ENCODE data around the gene LSM2.
"Not testable (repeated sequence)": the region's sequence is repeated elsewhere in the genome, so short reads cannot be mapped to it uniquely, and the experiment has no call there.

Gene LSM2

DNA sequence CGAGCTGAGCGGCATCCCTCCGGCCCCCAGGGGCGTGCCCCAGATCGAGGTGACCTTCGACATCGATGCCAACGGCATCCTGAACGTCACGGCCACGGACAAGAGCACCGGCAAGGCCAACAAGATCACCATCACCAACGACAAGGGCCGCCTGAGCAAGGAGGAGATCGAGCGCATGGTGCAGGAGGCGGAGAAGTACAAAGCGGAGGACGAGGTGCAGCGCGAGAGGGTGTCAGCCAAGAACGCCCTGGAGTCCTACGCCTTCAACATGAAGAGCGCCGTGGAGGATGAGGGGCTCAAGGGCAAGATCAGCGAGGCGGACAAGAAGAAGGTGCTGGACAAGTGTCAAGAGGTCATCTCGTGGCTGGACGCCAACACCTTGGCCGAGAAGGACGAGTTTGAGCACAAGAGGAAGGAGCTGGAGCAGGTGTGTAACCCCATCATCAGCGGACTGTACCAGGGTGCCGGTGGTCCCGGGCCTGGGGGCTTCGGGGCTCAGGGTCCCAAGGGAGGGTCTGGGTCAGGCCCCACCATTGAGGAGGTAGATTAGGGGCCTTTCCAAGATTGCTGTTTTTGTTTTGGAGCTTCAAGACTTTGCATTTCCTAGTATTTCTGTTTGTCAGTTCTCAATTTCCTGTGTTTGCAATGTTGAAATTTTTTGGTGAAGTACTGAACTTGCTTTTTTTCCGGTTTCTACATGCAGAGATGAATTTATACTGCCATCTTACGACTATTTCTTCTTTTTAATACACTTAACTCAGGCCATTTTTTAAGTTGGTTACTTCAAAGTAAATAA, 10.6 kb upstream of the LSM2 start:
- H3K9me3 ChIP-seq (ENCODE audit: control insufficient read depth in 1 of 2, low read length in 2 of 2); H3K36me3 ChIP-seq (ENCODE audit: control insufficient read depth in 1 of 2, insufficient read depth in 2 of 2, low read length in 2 of 2); H3K27me3 ChIP-seq (ENCODE audit: control insufficient read depth in 1 of 2, insufficient read depth in 2 of 2, low read length in 2 of 2): not testable (repeated sequence)
- Histone ChIP-seq H3K27ac (ENCODE audit: low read depth, low read length) (peak overlapping the region; percentile 62), H3K9ac (ENCODE audit: low read depth in 1 of 2, low read length in 2 of 2) (peak overlapping the region; percentile 54 to 86), H3K4me1 (ENCODE audit: control insufficient read depth in 1 of 2, insufficient read depth in 2 of 2, low read length in 2 of 2) (peaks cover 35 to 36% of the 10 kb centered on the region in 2 donors), H3K4me3 (ENCODE audit: low read depth in 1 of 2, low read length in 2 of 2) (peak overlapping the region; percentile 62 to 64)

GRCh38 chr6:31815025-31815838, 8.5 kb upstream of the LSM2 start, which contains the start of the genes HSPA1A and HSPA1L:
Gene HSPA1A, plus strand, starts transcription at chr6:31815543. Its CDS starts 214 bp downstream, at chr6:31815757.
Gene HSPA1L, minus strand, starts transcription at chr6:31815283. Its CDS starts 3,311 bp downstream, at chr6:31811972.
- Histone ChIP-seq H3K4me3 (ENCODE audit: low read depth in 1 of 2, low read length in 2 of 2) (peak within 1 kb of the TSS; percentile 57 to 70), H3K36me3 (ENCODE audit: control insufficient read depth in 1 of 2, insufficient read depth in 2 of 2, low read length in 2 of 2) (no peaks in the 10 kb centered on the region), H3K9me3 (ENCODE audit: control insufficient read depth in 1 of 2, low read length in 2 of 2) (no peaks in the 10 kb centered on the region), H3K27me3 (ENCODE audit: control insufficient read depth in 1 of 2, insufficient read depth in 2 of 2, low read length in 2 of 2) (no peaks in the 10 kb centered on the region), H3K4me1 (ENCODE audit: control insufficient read depth in 1 of 2, insufficient read depth in 2 of 2, low read length in 2 of 2) (peaks cover 27 to 31% of the 10 kb centered on the region in 2 donors), H3K9ac (ENCODE audit: low read depth in 1 of 2, low read length in 2 of 2) (peak within 1 kb of the TSS; percentile 91 to 92), H3K27ac (ENCODE audit: low read depth, low read length) (peak within 1 kb of the TSS; percentile 96)

DNA sequence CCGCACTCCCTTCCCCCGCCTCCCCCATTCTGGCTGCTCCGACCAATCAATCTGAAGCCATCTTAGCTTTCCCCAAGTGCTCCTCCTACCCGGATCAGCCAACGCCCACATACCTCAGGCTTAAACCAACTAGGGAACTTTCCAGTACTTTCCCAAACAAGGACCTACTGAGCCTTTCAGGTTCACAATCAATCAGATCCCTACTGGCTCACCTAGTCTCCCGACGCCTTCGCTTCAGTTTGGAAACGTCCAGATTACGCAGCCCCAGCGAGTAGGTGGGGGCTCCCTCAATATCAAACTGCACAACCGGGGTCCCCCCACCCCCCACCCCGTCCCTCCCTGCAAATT, 7.9 kb upstream of the LSM2 start:
- Histone ChIP-seq H3K9ac (ENCODE audit: low read depth in 1 of 2, low read length in 2 of 2) (peak overlapping the region; percentile 66 to 92), H3K27ac (ENCODE audit: low read depth, low read length) (peak overlapping the region; percentile 96), H3K9me3 (ENCODE audit: control insufficient read depth in 1 of 2, low read length in 2 of 2) (no peaks in the 10 kb centered on the region)

DNA sequence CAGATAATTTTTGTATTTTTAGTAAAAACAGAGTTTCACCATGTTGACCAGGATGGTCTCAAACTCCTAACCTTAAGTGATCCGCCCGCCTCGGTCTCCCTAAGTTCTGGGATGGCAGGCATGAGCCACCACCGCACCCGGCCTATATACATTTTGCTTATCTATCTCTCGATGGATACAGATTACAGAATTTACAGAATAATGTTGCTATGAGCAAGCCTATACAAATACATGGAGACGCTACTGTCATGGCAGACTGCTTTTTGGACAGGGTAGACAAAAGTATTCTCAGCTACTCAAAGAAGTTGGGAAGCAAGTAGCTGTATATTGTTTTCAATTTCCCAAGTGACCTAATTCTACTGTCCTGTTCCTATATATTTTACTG, 6.7 kb upstream of the LSM2 start:
- Histone ChIP-seq H3K36me3 (ENCODE audit: control insufficient read depth in 1 of 2, insufficient read depth in 2 of 2, low read length in 2 of 2) (no peaks in the 10 kb centered on the region), H3K9me3 (ENCODE audit: control insufficient read depth in 1 of 2, low read length in 2 of 2) (no peaks in the 10 kb centered on the region), H3K9ac (ENCODE audit: low read depth in 1 of 2, low read length in 2 of 2) (peak overlapping the region; percentile 61 to 65), H3K4me1 (ENCODE audit: control insufficient read depth in 1 of 2, insufficient read depth in 2 of 2, low read length in 2 of 2) (peaks cover 12 to 21% of the 10 kb centered on the region in 2 donors), H3K4me3 (ENCODE audit: low read depth in 1 of 2, low read length in 2 of 2) (peak overlapping the region in 1 of 2 donors; percentile 30), H3K27me3 (ENCODE audit: control insufficient read depth in 1 of 2, insufficient read depth in 2 of 2, low read length in 2 of 2) (no peaks in the 10 kb centered on the region), H3K27ac (ENCODE audit: low read depth, low read length) (peak overlapping the region; percentile 77)

More for the DNA sequence above, 7.9 kb upstream of the LSM2 start:
- no peaks in the 10 kb centered on the region for H3K36me3 ChIP-seq (ENCODE audit: control insufficient read depth in 1 of 2, insufficient read depth in 2 of 2, low read length in 2 of 2)
- H3K4me3 ChIP-seq (ENCODE audit: low read depth in 1 of 2, low read length in 2 of 2): peak overlapping the region; percentile 57 to 70
- H3K4me1 ChIP-seq (ENCODE audit: control insufficient read depth in 1 of 2, insufficient read depth in 2 of 2, low read length in 2 of 2): peaks cover 22 to 25% of the 10 kb centered on the region in 2 donors
- H3K27me3 ChIP-seq (ENCODE audit: control insufficient read depth in 1 of 2, insufficient read depth in 2 of 2, low read length in 2 of 2): no peaks in the 10 kb centered on the region

GRCh38 chr6:31811645-31812044, 4.9 kb upstream of the LSM2 start:
- peaks cover 10 to 13% of the 10 kb centered on the region in 2 donors for H3K4me1 ChIP-seq (ENCODE audit: control insufficient read depth in 1 of 2, insufficient read depth in 2 of 2, low read length in 2 of 2)
- H3K9ac ChIP-seq (ENCODE audit: low read depth in 1 of 2, low read length in 2 of 2): no peak overlapping the region
- no peaks in the 10 kb centered on the region for H3K36me3 ChIP-seq (ENCODE audit: control insufficient read depth in 1 of 2, insufficient read depth in 2 of 2, low read length in 2 of 2)
- H3K27me3 ChIP-seq (ENCODE audit: control insufficient read depth in 1 of 2, insufficient read depth in 2 of 2, low read length in 2 of 2): no peaks in the 10 kb centered on the region
- no peaks in the 10 kb centered on the region for H3K9me3 ChIP-seq (ENCODE audit: control insufficient read depth in 1 of 2, low read length in 2 of 2)
- no peak overlapping the region for H3K4me3 ChIP-seq (ENCODE audit: low read depth in 1 of 2, low read length in 2 of 2)
- no peak overlapping the region for H3K27ac ChIP-seq (ENCODE audit: low read depth, low read length)

- not testable (repeated sequence) for H3K9ac ChIP-seq (ENCODE audit: low read depth in 1 of 2, low read length in 2 of 2); H3K27ac ChIP-seq (ENCODE audit: low read depth, low read length); H3K36me3 ChIP-seq (ENCODE audit: control insufficient read depth in 1 of 2, insufficient read depth in 2 of 2, low read length in 2 of 2); H3K9me3 ChIP-seq (ENCODE audit: control insufficient read depth in 1 of 2, low read length in 2 of 2); H3K4me3 ChIP-seq (ENCODE audit: low read depth in 1 of 2, low read length in 2 of 2); H3K27me3 ChIP-seq (ENCODE audit: control insufficient read depth in 1 of 2, insufficient read depth in 2 of 2, low read length in 2 of 2)
- peaks cover 9 to 15% of the 10 kb centered on the region in 2 donors for H3K4me1 ChIP-seq (ENCODE audit: control insufficient read depth in 1 of 2, insufficient read depth in 2 of 2, low read length in 2 of 2)
Observed at GRCh38 chr6:31808599-31808998, 1.8 kb upstream of the LSM2 start.

DNA sequence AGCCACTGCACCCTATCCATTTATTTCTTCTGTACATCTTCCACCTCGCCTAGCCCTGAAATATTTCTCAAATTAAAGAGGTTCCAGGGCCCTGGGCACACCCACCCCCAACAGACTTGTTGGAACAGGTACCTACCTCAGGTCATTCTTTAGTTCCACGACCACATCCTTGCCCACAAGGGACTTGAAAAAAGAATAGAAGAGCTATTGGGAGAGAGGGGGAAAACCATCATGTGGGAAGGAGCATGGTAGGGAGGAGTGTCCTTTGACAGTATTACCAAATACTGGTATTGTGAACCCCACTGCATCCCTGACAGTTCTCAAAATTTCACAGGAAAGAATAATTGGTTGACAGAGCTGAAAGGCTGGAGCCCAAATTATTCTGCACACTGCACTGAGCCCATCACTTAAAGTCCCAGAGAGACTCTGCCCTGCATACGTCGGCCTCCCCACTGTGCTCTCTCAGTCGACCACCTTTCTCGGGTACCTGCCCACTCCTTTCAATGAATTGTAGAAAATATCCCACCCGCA, 762 bp downstream of the LSM2 start:
- Histone ChIP-seq H3K27ac (ENCODE audit: low read depth, low read length) (no peak overlapping the region), H3K4me3 (ENCODE audit: low read depth in 1 of 2, low read length in 2 of 2) (peak overlapping the region; percentile 66 to 89), H3K9me3 (ENCODE audit: control insufficient read depth in 1 of 2, low read length in 2 of 2) (no peaks in the 10 kb centered on the region), H3K9ac (ENCODE audit: low read depth in 1 of 2, low read length in 2 of 2) (peak overlapping the region; percentile 63 to 90), H3K36me3 (ENCODE audit: control insufficient read depth in 1 of 2, insufficient read depth in 2 of 2, low read length in 2 of 2) (peaks cover 0 to 4% of the 10 kb centered on the region in 2 donors), H3K4me1 (ENCODE audit: control insufficient read depth in 1 of 2, insufficient read depth in 2 of 2, low read length in 2 of 2) (peaks cover 0 to 11% of the 10 kb centered on the region in 2 donors), H3K27me3 (ENCODE audit: control insufficient read depth in 1 of 2, insufficient read depth in 2 of 2, low read length in 2 of 2) (no peaks in the 10 kb centered on the region)

DNA sequence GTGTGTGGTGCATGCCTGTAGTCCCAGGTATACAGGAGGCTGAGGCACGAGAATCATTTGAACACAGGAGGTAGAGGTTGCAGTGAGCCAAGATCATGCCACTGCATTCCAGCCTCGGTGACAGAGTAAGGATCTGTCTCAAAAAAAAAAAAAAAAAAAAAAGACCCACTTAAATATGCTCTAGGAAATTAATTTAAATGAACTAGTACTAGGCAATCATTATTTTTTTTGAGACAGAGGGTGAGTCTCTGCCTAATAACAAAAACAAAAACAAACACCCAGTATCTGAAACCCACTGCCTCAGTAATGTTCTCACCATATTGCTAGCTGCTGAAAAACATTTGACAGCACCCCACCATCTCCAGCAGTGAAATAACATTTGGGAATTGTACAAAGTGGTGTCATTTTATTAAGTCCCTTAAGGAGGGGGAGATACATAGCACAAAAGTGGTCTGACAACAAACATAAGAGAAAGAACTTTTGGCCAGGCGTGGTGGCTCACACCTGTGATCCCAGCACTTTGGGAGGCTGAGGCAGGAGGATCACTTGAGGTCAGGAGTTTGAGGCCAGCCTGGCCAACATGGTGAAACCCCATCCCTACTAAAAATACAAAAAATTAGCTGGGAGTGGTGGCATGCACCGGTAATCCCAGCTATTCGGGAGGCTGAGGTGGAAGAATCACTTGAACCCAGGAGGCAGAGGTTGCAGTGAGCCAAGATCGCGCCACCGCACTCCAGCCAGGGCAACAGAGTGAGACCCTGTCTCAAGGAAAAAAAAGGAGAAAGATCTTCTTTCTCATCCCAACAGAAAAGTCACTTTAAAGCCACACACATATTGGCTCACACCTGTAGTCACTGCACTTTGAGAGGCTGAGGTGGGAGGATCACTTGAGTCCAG, 5.5 kb downstream of the LSM2 start:
- H3K27ac ChIP-seq (ENCODE audit: low read depth, low read length); H3K9me3 ChIP-seq (ENCODE audit: control insufficient read depth in 1 of 2, low read length in 2 of 2); H3K36me3 ChIP-seq (ENCODE audit: control insufficient read depth in 1 of 2, insufficient read depth in 2 of 2, low read length in 2 of 2); H3K4me3 ChIP-seq (ENCODE audit: low read depth in 1 of 2, low read length in 2 of 2); H3K9ac ChIP-seq (ENCODE audit: low read depth in 1 of 2, low read length in 2 of 2); H3K27me3 ChIP-seq (ENCODE audit: control insufficient read depth in 1 of 2, insufficient read depth in 2 of 2, low read length in 2 of 2); H3K4me1 ChIP-seq (ENCODE audit: control insufficient read depth in 1 of 2, insufficient read depth in 2 of 2, low read length in 2 of 2): not testable (repeated sequence)

DNA sequence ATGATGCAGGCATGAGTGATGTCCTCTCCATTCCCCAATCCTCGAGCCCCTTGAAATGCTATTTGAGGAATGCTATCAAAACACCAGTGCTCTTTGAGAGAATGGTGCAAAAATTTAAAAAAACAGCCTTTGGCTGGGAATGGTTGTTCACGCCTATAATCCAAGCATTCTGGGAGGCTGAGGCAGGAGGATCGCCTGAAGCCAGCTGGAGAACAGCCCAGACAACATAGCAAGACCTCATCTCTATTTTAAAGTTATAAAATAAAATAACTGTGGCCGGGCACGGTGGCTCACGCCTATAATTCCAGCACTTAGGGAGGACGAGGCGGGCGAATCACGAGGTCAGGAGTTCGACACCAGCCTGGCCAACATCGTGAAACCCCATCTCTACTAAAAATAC, 7.0 kb downstream of the LSM2 start:
- Histone ChIP-seq H3K27ac (ENCODE audit: low read depth, low read length) (no peak overlapping the region), H3K4me1 (ENCODE audit: control insufficient read depth in 1 of 2, insufficient read depth in 2 of 2, low read length in 2 of 2) (peaks cover 0 to 1% of the 10 kb centered on the region in 2 donors), H3K9ac (ENCODE audit: low read depth in 1 of 2, low read length in 2 of 2) (no peak overlapping the region), H3K36me3 (ENCODE audit: control insufficient read depth in 1 of 2, insufficient read depth in 2 of 2, low read length in 2 of 2) (peaks cover 0 to 6% of the 10 kb centered on the region in 2 donors), H3K27me3 (ENCODE audit: control insufficient read depth in 1 of 2, insufficient read depth in 2 of 2, low read length in 2 of 2) (no peaks in the 10 kb centered on the region), H3K9me3 (ENCODE audit: control insufficient read depth in 1 of 2, low read length in 2 of 2) (no peaks in the 10 kb centered on the region), H3K4me3 (ENCODE audit: low read depth in 1 of 2, low read length in 2 of 2) (no peak overlapping the region)

All from duodenal mucosa (tissue), 2 donors.